Stimulated activated CD8-positive, alpha-beta memory T cell treated with anti-CD3 and anti-CD28 coated beads, Interleukin-15, amount 100 ng/mL, for 4 hours (primary cell): Measurements from ENCODE around the gene KRT80.

Source experiments
- DNase-seq, 2 donors: peaks; one replicate each; pipeline ENCODE4 v3.0.0-alpha.2; 2020; ENCODE audit warnings: low read depth in 2 of 2

Gene KRT80

GRCh38 chr12:52198454-52199215 is 6.8 kb upstream of the KRT80 start:
- no peak for DNase-seq

- no peak for DNase-seq
Measured at GRCh38 chr12:52197371-52198231, 5.8 kb upstream of the KRT80 start.

- no peak for DNase-seq
Measured at GRCh38 chr12:52195065-52195730, 3.4 kb upstream of the KRT80 start.

GRCh38 chr12:52193991-52194390 is 2.2 kb upstream of the KRT80 start:
- no peak for DNase-seq

- no peak for DNase-seq
Measured at GRCh38 chr12:52193532-52193931, 1.7 kb upstream of the KRT80 start.

- no peak for DNase-seq
Measured at GRCh38 chr12:52190860-52191729, 719 bp downstream of the KRT80 start.

GRCh38 chr12:52189376-52190174 is 2.2 kb downstream of the KRT80 start:
- DNase-seq: no peak

- no peak for DNase-seq
Measured at GRCh38 chr12:52188658-52189057, 3.2 kb downstream of the KRT80 start.

GRCh38 chr12:52187640-52188039 is 4.2 kb downstream of the KRT80 start:
- DNase-seq: no peak

GRCh38 chr12:52187206-52187605 is 4.6 kb downstream of the KRT80 start:
- DNase-seq: no peak

GRCh38 chr12:52186118-52186840 is 5.5 kb downstream of the KRT80 start:
- no peak for DNase-seq

- no peak for DNase-seq
Measured at GRCh38 chr12:52185400-52185967, 6.3 kb downstream of the KRT80 start.

GRCh38 chr12:52184813-52185212 is 7.0 kb downstream of the KRT80 start:
- DNase-seq: no peak

GRCh38 chr12:52183971-52184370 is 7.8 kb downstream of the KRT80 start:
- DNase-seq: no peak

GRCh38 chr12:52183544-52183910 is 8.3 kb downstream of the KRT80 start:
- DNase-seq: no peak

- DNase-seq: no peak
Measured at GRCh38 chr12:52182898-52183543, 8.8 kb downstream of the KRT80 start.

GRCh38 chr12:52182384-52182783 is 9.4 kb downstream of the KRT80 start:
- DNase-seq: no peak

- DNase-seq: no peak
Measured at GRCh38 chr12:52181746-52182145, 10.1 kb downstream of the KRT80 start.

- DNase-seq: no peak
Measured at GRCh38 chr12:52180971-52181628, 10.7 kb downstream of the KRT80 start.
